HepG2 (cell line): ENCODE results near the gene LZTR1. TPM values are rescaled to one million over a fixed set of nuclear protein-coding genes. Genes with fewer than 3 reads are reported as not detected.

Source experiments
- ATAD3A ChIP-seq: sonication (generic); formaldehyde crosslinking; IDR thresholded peaks from 2 replicates; pipeline ENCODE4 v1.4.0; 2020; ENCODE audit warnings: missing genetic modification reagents
- HMGXB4 ChIP-seq, 2 experiments: sonication (generic) in 1 of 2; formaldehyde crosslinking in 1 of 2; IDR thresholded peaks; 2 replicates each; pipeline versions ENCODE4 v1.4.0 to v1.6.1; 2018 to 2020; ENCODE audit warnings: missing genetic modification reagents in 2 of 2, borderline replicate concordance in 1 of 2, low read depth in 1 of 2, mild to moderate bottlenecking in 1 of 2, missing biosample characterization in 1 of 2
- IKZF5 ChIP-seq: IDR thresholded peaks from 2 replicates; pipeline ENCODE4 v1.6.1; 2018; ENCODE audit warnings: missing genetic modification reagents, mild to moderate bottlenecking, missing compliant biosample characterization
- KLF9 ChIP-seq: IDR thresholded peaks from 2 replicates; pipeline ENCODE4 v1.6.1; 2016; ENCODE audit warnings: low read depth
- MTERF4 ChIP-seq: sonication (generic); formaldehyde crosslinking; IDR thresholded peaks from 2 replicates; pipeline ENCODE4 v1.8.0; 2023; ENCODE audit warnings: mild to moderate bottlenecking, missing genetic modification reagents
- MYC ChIP-seq: sonication (generic); formaldehyde crosslinking; IDR thresholded peaks from 2 replicates; pipeline ENCODE4 v1.9.0; 2021; ENCODE audit warnings: missing genetic modification reagents, borderline replicate concordance
- RBFOX2 ChIP-seq: fragments of 200-400 bp; formaldehyde crosslinking; IDR thresholded peaks from 2 replicates; pipeline ENCODE4 v1.6.1; 2017; ENCODE audit warnings: low read depth, mild to moderate bottlenecking, low read length
- SALL2 ChIP-seq: sonication (generic); formaldehyde crosslinking; IDR thresholded peaks from 2 replicates; pipeline ENCODE4 v1.8.1; 2023; ENCODE audit warnings: mild to moderate bottlenecking, missing genetic modification reagents, inconsistent platforms
- UBTF ChIP-seq: sonication (generic); formaldehyde crosslinking; IDR thresholded peaks from 2 replicates; pipeline ENCODE4 v1.4.0; 2020; ENCODE audit warnings: mild to moderate bottlenecking, missing genetic modification reagents
- ZNF160 ChIP-seq: sonication (generic); formaldehyde crosslinking; IDR thresholded peaks from 2 replicates; pipeline ENCODE4 v1.8.0; 2022; ENCODE audit warnings: mild to moderate bottlenecking, inconsistent platforms, missing genetic modification reagents
- ZNF382 ChIP-seq: sonication (generic); formaldehyde crosslinking; IDR thresholded peaks from 2 replicates; pipeline ENCODE4 v1.5.0; 2020; ENCODE audit warnings: missing genetic modification reagents, mild to moderate bottlenecking, borderline replicate concordance
- ZNF407 ChIP-seq: sonication (generic); formaldehyde crosslinking; IDR thresholded peaks from one replicate; pipeline ENCODE4 v1.5.1; 2020; ENCODE audit warnings: mild to moderate bottlenecking, missing genetic modification reagents; ENCODE audit errors: not compliant biosample characterization
- ZSCAN21 ChIP-seq: sonication (generic); formaldehyde crosslinking; IDR thresholded peaks from 2 replicates; pipeline ENCODE4 v1.8.0; 2022; ENCODE audit warnings: mild to moderate bottlenecking, missing genetic modification reagents, moderate library complexity, borderline replicate concordance
- polyA plus RNA-seq, 8 experiments: library from polyadenylated mRNA; depleted of rRNA in 3 of 8; stranded (reverse) in 7 of 8; unstranded in 1 of 8; fragments of >200 nt; fragmentation: Illumina TruSeq in 4 of 8; extraction: Trizol in 4 of 8; gene quantifications; 2 replicates each; pipeline versions ENCODE4 v1.2.1 to v1.2.3, GENCODE V29; 2011 to 2016; ENCODE audit warnings: low read depth in 4 of 8, missing spikeins in 1 of 8, mixed read lengths in 1 of 8; ENCODE audit not compliant: insufficient read depth in 1 of 8
- total RNA-seq, 5 experiments: library from RNA; depleted of rRNA; stranded (reverse); fragments of >200 nt; fragmentation: Illumina TruSeq; extraction: Trizol; gene quantifications; 2 replicates each; pipeline ENCODE4 v1.2.3, GENCODE V29; 2016; ENCODE audit warnings: low read depth in 1 of 5

LZTR1 gene
- total and polyA plus RNA-seq, 2 of the 13 experiments (the other 11 are each of a cell fraction or from before 2014, with no cell fraction given) = 21.8 to 22.4 TPM

GRCh38 chr22:21001601-21002325, 19.7 kb downstream of the LZTR1 start, which contains the start of gene THAP7 (continued):
- TF ChIP-seq MYC (CRISPR knock-in tag) = peak; percentile 84; the same call in 1 of the 2 replicates
- TF ChIP-seq RBFOX2 = peak; percentile 95
- peak; percentile 51; the same call in 1 of the 2 replicates for TF ChIP-seq SALL2
- no peak; a peak in 1 of 4 replicates for TF ChIP-seq HMGXB4 (CRISPR knock-in tag; IDR thresholded peaks at IDR 0.05; ENCODE audit: borderline replicate concordance in 1 of 2, low read depth in 1 of 2)
- TF ChIP-seq ZNF407 (CRISPR knock-in tag) = peak; percentile 53
- TF ChIP-seq IKZF5 (CRISPR knock-in tag) = peak; percentile 82
- no peak for TF ChIP-seq ATAD3A
- TF ChIP-seq MTERF4 (CRISPR knock-in tag) = no peak; the same call in 1 of the 2 replicates
- TF ChIP-seq ZNF160 (CRISPR knock-in tag) = 0 out of 2 replicates have a peak, but pooled peaks have one; percentile 23
- no peak for TF ChIP-seq ZNF382 (CRISPR knock-in tag)
- TF ChIP-seq KLF9 = no peak
- peak; percentile 68 for TF ChIP-seq UBTF (CRISPR knock-in tag)
- peak; percentile 41; the same call in 1 of the 2 replicates for TF ChIP-seq ZSCAN21 (CRISPR knock-in tag)
